ENCODE data around the gene GALNTL6.

DNA sequence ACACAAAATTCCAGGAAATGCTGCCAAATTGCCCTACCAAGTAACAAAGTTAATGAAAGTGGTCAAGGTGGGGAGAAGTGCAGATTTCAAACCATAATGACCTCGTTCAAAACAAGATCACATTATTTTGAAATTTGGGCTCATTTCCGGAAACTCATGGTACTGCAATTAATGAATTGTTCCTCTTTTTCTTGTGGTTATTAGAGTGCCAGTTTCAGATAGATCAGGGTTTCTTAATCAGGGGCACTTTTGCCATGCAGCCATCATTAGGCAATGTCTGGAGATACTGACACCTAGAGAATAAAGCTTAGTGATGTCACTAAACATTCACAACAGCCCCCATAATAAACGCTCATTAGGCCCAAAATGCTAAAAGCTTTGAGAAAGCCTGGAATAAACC, 973.9 kb downstream of the GALNTL6 start:
- TF ChIP-seq CTCF (IDR thresholded peaks at IDR 0.05; ENCODE audit: insufficient read depth, low read depth, low read length) (no peak), EZH2 (IDR thresholded peaks at IDR 0.05; ENCODE audit: insufficient read depth, low read length) (no peak)
